PC-3 (cell line): ENCODE measurements around the gene ATN1. TPM values are rescaled to one million over a fixed set of nuclear protein-coding genes. Genes with fewer than 3 reads are reported as not detected.

Source experiments
- ATAC-seq: fragments of 200-7000 bp; cut with Tn5 transposase; 2 replicates; pipeline ENCODE4 v1.9.1; 2020; ENCODE audit warnings: mild to moderate bottlenecking, moderate library complexity
- BruUV-seq: library from RNA; stranded (reverse); fragments of 400-500 nt; replicated peaks from 2 replicates; lab custom pipeline; 2021; lab: Mats Ljungman, UMichigan
- CTCF ChIA-PET: fragments of 300-600 bp; sonication (Branson Sonifier 250); formaldehyde crosslinking; loops from one replicate; lab custom pipeline; 2022; ENCODE audit warnings: antibody characterized with exemption; lab: Charles Lee
- POLR2A ChIA-PET: fragments of 300-600 bp; sonication (Branson Sonifier 250); formaldehyde crosslinking; loops from one replicate; lab custom pipeline; 2022; ENCODE audit warnings: antibody characterized with exemption; ENCODE audit not compliant: unreplicated experiment; lab: Charles Lee
- DNase-seq: peaks from one replicate; pipeline ENCODE4 v3.0.0-alpha.2; 2015
- H2AFZ ChIP-seq: fragments of 300-600 bp; sonication (generic); 2 replicates; pipeline ENCODE4 v1.6.0; 2016; ENCODE audit warnings: antibody characterized with exemption, low read length
- H3F3A ChIP-seq: fragments of 300-600 bp; sonication (generic); one replicate; pipeline ENCODE4 v1.6.0; 2017; ENCODE audit warnings: antibody characterized with exemption, low read length, control low read depth, mild to moderate bottlenecking; ENCODE audit not compliant: unreplicated experiment
- H3K27ac ChIP-seq: fragments of 300-600 bp; sonication (generic); 2 replicates; pipeline ENCODE4 v1.5.1; 2016; ENCODE audit warnings: mild to moderate bottlenecking, low read length
- H3K27me3 ChIP-seq: fragments of 300-600 bp; sonication (generic); 2 replicates; pipeline ENCODE4 v1.6.1; 2016; ENCODE audit warnings: low read length, mixed read lengths
- H3K36me3 ChIP-seq: fragments of 300-600 bp; sonication (generic); 2 replicates; pipeline ENCODE4 v1.6.1; 2016; ENCODE audit warnings: low read depth, mixed run types, low read length, mixed read lengths
- H3K4me1 ChIP-seq: fragments of 300-600 bp; sonication (generic); 2 replicates; pipeline ENCODE4 v1.5.1; 2016; ENCODE audit warnings: low read length; ENCODE audit not compliant: insufficient read depth
- H3K4me2 ChIP-seq: fragments of 300-600 bp; sonication (generic); 2 replicates; pipeline ENCODE4 v1.6.0; 2016; ENCODE audit warnings: low read length
- H3K4me3 ChIP-seq: fragments of 300-600 bp; sonication (generic); 2 replicates; pipeline ENCODE4 v1.5.1; 2016; ENCODE audit warnings: mild to moderate bottlenecking, low read length, mixed read lengths
- H3K79me2 ChIP-seq: fragments of 300-600 bp; sonication (generic); 2 replicates; pipeline ENCODE4 v1.6.1; 2017; ENCODE audit warnings: low read length, mixed read lengths
- H3K9ac ChIP-seq: fragments of 300-600 bp; sonication (generic); 2 replicates; pipeline ENCODE4 v1.6.0; 2016; ENCODE audit warnings: mild to moderate bottlenecking, low read length
- H3K9me2 ChIP-seq: fragments of 300-600 bp; sonication (generic); replicated peaks from 2 replicates; pipeline ENCODE4 v1.6.1; 2016; ENCODE audit warnings: mixed run types, low read length, mixed read lengths
- H3K9me3 ChIP-seq: fragments of 300-600 bp; sonication (generic); 2 replicates; pipeline ENCODE4 v1.6.1; 2016; ENCODE audit warnings: low read length, mixed read lengths
- H4K20me1 ChIP-seq: fragments of 300-600 bp; sonication (generic); 2 replicates; pipeline ENCODE4 v1.6.1; 2016; ENCODE audit warnings: low read length, mixed read lengths
- EZH2 ChIP-seq: fragments of 300-600 bp; sonication (generic); IDR thresholded peaks from one replicate; pipeline ENCODE4 v1.6.1; 2017; ENCODE audit warnings: antibody characterized with exemption, mild to moderate bottlenecking, low read length; ENCODE audit not compliant: unreplicated experiment
- EZH2phosphoT487 ChIP-seq: fragments of 300-600 bp; sonication (generic); IDR thresholded peaks from 2 replicates; pipeline ENCODE4 v1.6.1; 2018; ENCODE audit warnings: mild to moderate bottlenecking, antibody characterized with exemption, low read length, borderline replicate concordance
- intact Hi-C: fragments of 100-400 bp; cut with micrococcal nuclease; formaldehyde crosslinking; loops from 2 replicates; pipeline ENCODE4 v1.9.0; 2023
- total RNA-seq: library from RNA; depleted of rRNA; stranded (reverse); fragments of >200 nt; gene quantifications from 2 replicates; pipeline ENCODE4 v1.2.3, GENCODE V29; 2014
- TF ChIP-seq, protein P1 (sequence below): fragments of 300-600 bp; sonication (generic); conservative IDR thresholded peaks from 2 replicates; pipeline ENCODE4 v1.5.1; 2017; ENCODE audit warnings: antibody characterized with exemption, low read depth, mild to moderate bottlenecking, low read length

Gene ATN1
- total RNA-seq, 1 experiment from 2014 or later, result 11.6 TPM

- Histone ChIP-seq H3K9me2 (no peaks in the 10 kb centered on the region), H2AFZ (0 out of 2 replicates have a peak overlapping the region, but pooled peaks have one; percentile 84), H4K20me1 (no peaks in the 10 kb centered on the region), H3K4me3 (no peak overlapping the region), H3K36me3 (peaks cover 11% of the 10 kb centered on the region), H3K9ac (no peak overlapping the region), H3F3A (peaks cover 4% of the 10 kb centered on the region), H3K4me1 (peaks cover 14% of the 10 kb centered on the region), H3K4me2 (no peak overlapping the region), H3K79me2 (no peaks in the 10 kb centered on the region), H3K9me3 (no peaks in the 10 kb centered on the region), H3K27ac (no peak overlapping the region), H3K27me3 (no peaks in the 10 kb centered on the region)
- no peak for DNase-seq
- peak; percentile 25 for ATAC-seq
- intact Hi-C loops, result no loop called here
- BruUV-seq, result no TSS peak
- no peak for TF ChIP-seq EZH2
- TF ChIP-seq, protein P1, sequence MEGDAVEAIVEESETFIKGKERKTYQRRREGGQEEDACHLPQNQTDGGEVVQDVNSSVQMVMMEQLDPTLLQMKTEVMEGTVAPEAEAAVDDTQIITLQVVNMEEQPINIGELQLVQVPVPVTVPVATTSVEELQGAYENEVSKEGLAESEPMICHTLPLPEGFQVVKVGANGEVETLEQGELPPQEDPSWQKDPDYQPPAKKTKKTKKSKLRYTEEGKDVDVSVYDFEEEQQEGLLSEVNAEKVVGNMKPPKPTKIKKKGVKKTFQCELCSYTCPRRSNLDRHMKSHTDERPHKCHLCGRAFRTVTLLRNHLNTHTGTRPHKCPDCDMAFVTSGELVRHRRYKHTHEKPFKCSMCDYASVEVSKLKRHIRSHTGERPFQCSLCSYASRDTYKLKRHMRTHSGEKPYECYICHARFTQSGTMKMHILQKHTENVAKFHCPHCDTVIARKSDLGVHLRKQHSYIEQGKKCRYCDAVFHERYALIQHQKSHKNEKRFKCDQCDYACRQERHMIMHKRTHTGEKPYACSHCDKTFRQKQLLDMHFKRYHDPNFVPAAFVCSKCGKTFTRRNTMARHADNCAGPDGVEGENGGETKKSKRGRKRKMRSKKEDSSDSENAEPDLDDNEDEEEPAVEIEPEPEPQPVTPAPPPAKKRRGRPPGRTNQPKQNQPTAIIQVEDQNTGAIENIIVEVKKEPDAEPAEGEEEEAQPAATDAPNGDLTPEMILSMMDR, result no peak
- no peak for TF ChIP-seq EZH2phosphoT487
- CTCF ChIA-PET, result interaction anchor here (1.5 to 2.5 kb wide), 2 partner anchors 14 to 17 kb away, joined by 6 to 10 read pairs; partner anchors contain the start of genes C12orf57 and RNU7-1
- POLR2A ChIA-PET, result no interaction called here
These were observed 33.0 kb downstream of the ATN1 start for GRCh38 chr12:6960593-6961277.

GRCh38 chr12:6961278-6961694 lies 33.5 kb downstream of the ATN1 start:
- ChIA-PET CTCF (interaction anchor here (1.5 to 2.5 kb wide), 2 partner anchors 15 to 17 kb away, joined by 6 to 10 read pairs; partner anchors contain the start of genes C12orf57 and RNU7-1), POLR2A (interaction anchor here (0.5 kb wide), 1 partner anchor 747 kb away, joined by 3 read pairs; no protein-coding TSS in a partner anchor)
- TF ChIP-seq EZH2 (no peak), EZH2phosphoT487 (no peak)
- TF ChIP-seq, protein P1, result no peak
- ATAC-seq (peak; percentile 23), DNase-seq (no peak)
- H3K36me3 ChIP-seq, result peaks cover 15% of the 10 kb centered on the region
- no peaks in the 10 kb centered on the region for H3K9me3 ChIP-seq
- no peak overlapping the region for H3K4me3 ChIP-seq
- intact Hi-C loops, result no loop called here
- peak overlapping the region; percentile 55 for H3K9ac ChIP-seq
- no peaks in the 10 kb centered on the region for H3K27me3 ChIP-seq
- H3K9me2 ChIP-seq, result no peaks in the 10 kb centered on the region
- peaks cover 14% of the 10 kb centered on the region for H3K4me1 ChIP-seq
- H2AFZ ChIP-seq, result peak overlapping the region; percentile 84
- no peaks in the 10 kb centered on the region for H3K79me2 ChIP-seq
- H3K4me2 ChIP-seq, result peak overlapping the region; percentile 36; the same call in 1 of the 2 replicates
- no peaks in the 10 kb centered on the region for H4K20me1 ChIP-seq
- no TSS peak for BruUV-seq
- H3K27ac ChIP-seq, result peak overlapping the region; percentile 70
- H3F3A ChIP-seq, result peaks cover 4% of the 10 kb centered on the region
